ENCODE results near the gene PPM1D. TPM values are rescaled to one million over a fixed set of nuclear protein-coding genes. Genes with fewer than 3 reads are reported as not detected.
A peak's percentile ranks its signal among the peaks of the same experiment; 100 is the strongest.
"Not testable (repeated sequence)": the region's sequence is repeated elsewhere in the genome, so short reads cannot be mapped to it uniquely, and the experiment has no call there.

PPM1D gene
- total RNA-seq (2021): 10.4 and 12.1 TPM in 2 replicates
- percentile 78 among the genes with signal in this experiment for Bru-seq, nascent RNA
- percentile 64 among the genes with signal in this experiment for BruChase-seq, experiment 1, labeled RNA remaining after a 2-hour chase
- BruChase-seq, experiment 2, labeled RNA remaining after a 6-hour chase: percentile 52 among the genes with signal in this experiment
- long read RNA-seq, full-length matches to known transcripts: 12 of 15 reads
- long read RNA-seq, partial matches to known transcripts: 2 of 15 reads
- long read RNA-seq, other reads (novel, unspliced or antisense): 1 of 15 reads

GRCh38 chr17:60599620-60600489 lies at the start of gene PPM1D:
PPM1D (plus strand) TSS chr17:60600193; CDS start chr17:60600415, 222 bp downstream.
- POLR2A ChIA-PET (ENCODE audit: unreplicated experiment): interaction anchor here (0.5 to 1.1 kb wide), 12 partner anchors 16 to 1320 kb away, joined by 3 to 15 read pairs (median 4); partner anchors contain the start of genes BCAS3 and USP32
- intact Hi-C loops (cut with micrococcal nuclease; ENCODE audit: unreplicated experiment): loop anchor here (2.0 to 5.0 kb wide), 2 partner anchors 73 to 207 kb away; partner anchors contain the start of genes APPBP2 and USP32

GRCh38 chr17:60552255-60552654 lies 47.7 kb upstream of the PPM1D start:
- H3K9me3 ChIP-seq (ENCODE audit: insufficient read depth, low read depth); H3K36me3 ChIP-seq (ENCODE audit: low read depth); H3K4me3 ChIP-seq; H3K27ac ChIP-seq; H3K27me3 ChIP-seq (ENCODE audit: insufficient read depth, low read depth); H3K4me1 ChIP-seq (replicated peaks; ENCODE audit: insufficient read depth); intact Hi-C loops (cut with micrococcal nuclease; ENCODE audit: unreplicated experiment); H3K4me2 ChIP-seq; CTCF ChIA-PET; BruUV-seq (replicated peaks); POLR2A ChIA-PET (ENCODE audit: unreplicated experiment); H3K79me2 ChIP-seq (ENCODE audit: low read depth); H4K20me1 ChIP-seq (ENCODE audit: insufficient read depth); DNase-seq; H2AFZ ChIP-seq; H3K9me2 ChIP-seq (ENCODE audit: insufficient read depth): not testable (repeated sequence)
- 0 out of 2 replicates have a peak, but pooled peaks cover 12% of the 10 kb centered on the region for H3F3A ChIP-seq (ENCODE audit: insufficient read depth, low read depth)

More at GRCh38 chr17:60599620-60600489, at the start of gene PPM1D:
- Histone ChIP-seq H3K4me1 (replicated peaks; ENCODE audit: insufficient read depth) (peaks cover 26% of the 10 kb centered on the region), H3K79me2 (ENCODE audit: low read depth) (peaks cover 46% of the 10 kb centered on the region), H3F3A (ENCODE audit: insufficient read depth, low read depth) (peaks cover 23% of the 10 kb centered on the region), H3K36me3 (ENCODE audit: low read depth) (no peaks in the 10 kb centered on the region), H3K27ac (peak within 1 kb of the TSS; percentile 64), H3K9me2 (ENCODE audit: insufficient read depth) (no peaks in the 10 kb centered on the region), H3K27me3 (ENCODE audit: insufficient read depth, low read depth) (no peaks in the 10 kb centered on the region), H3K4me2 (peak within 1 kb of the TSS; percentile 84), H4K20me1 (ENCODE audit: insufficient read depth) (0 out of 2 replicates have a peak, but pooled peaks cover 5% of the 10 kb centered on the region), H3K9me3 (ENCODE audit: insufficient read depth, low read depth) (no peaks in the 10 kb centered on the region), H2AFZ (peak within 1 kb of the TSS; percentile 99), H3K4me3 (peak within 1 kb of the TSS; percentile 87)
- CTCF ChIA-PET: interaction anchor here (0.6 kb wide), 1 partner anchor 550 kb away, joined by 4 read pairs; no protein-coding TSS in a partner anchor
- BruUV-seq (replicated peaks): no TSS peak
- peak; percentile 93 to 98 for DNase-seq
- TF ChIP-seq CTCF (conservative IDR thresholded peaks at IDR 0.05) (no peak), EZH2 (IDR thresholded peaks at IDR 0.05; ENCODE audit: low read depth) (no peak)

- Histone ChIP-seq H3K36me3 (ENCODE audit: low read depth) (no peaks in the 10 kb centered on the region), H3F3A (ENCODE audit: insufficient read depth, low read depth) (0 out of 2 replicates have a peak, but pooled peaks cover 12% of the 10 kb centered on the region), H3K9me3 (ENCODE audit: insufficient read depth, low read depth) (no peaks in the 10 kb centered on the region), H2AFZ (no peak overlapping the region), H3K4me1 (replicated peaks; ENCODE audit: insufficient read depth) (no peaks in the 10 kb centered on the region), H3K27ac (no peak overlapping the region), H3K79me2 (ENCODE audit: low read depth) (no peaks in the 10 kb centered on the region), H3K4me2 (no peak overlapping the region), H4K20me1 (ENCODE audit: insufficient read depth) (no peaks in the 10 kb centered on the region), H3K27me3 (ENCODE audit: insufficient read depth, low read depth) (no peaks in the 10 kb centered on the region), H3K4me3 (no peak overlapping the region), H3K9me2 (ENCODE audit: insufficient read depth) (no peaks in the 10 kb centered on the region)
- CTCF ChIA-PET: no interaction called here
- POLR2A ChIA-PET (ENCODE audit: unreplicated experiment): interaction anchor here (0.6 kb wide), 1 partner anchor 123 kb away, joined by 11 read pairs; no protein-coding TSS in a partner anchor
- intact Hi-C loops (cut with micrococcal nuclease; ENCODE audit: unreplicated experiment): no loop called here
- no peak for TF ChIP-seq EZH2 (IDR thresholded peaks at IDR 0.05; ENCODE audit: low read depth)
- TF ChIP-seq CTCF (conservative IDR thresholded peaks at IDR 0.05): no peak
- BruUV-seq (replicated peaks): no TSS peak
- DNase-seq: peak; percentile 36 to 43
These were observed 45.6 kb upstream of the PPM1D start for GRCh38 chr17:60554377-60554788.

Data from PC-9 (cell line).